ENCODE data around the gene SKIDA1. TPM values are rescaled to one million over a fixed set of nuclear protein-coding genes. Genes with fewer than 3 reads are reported as not detected.

SKIDA1 gene
- total RNA-seq (2021), result 9.4 to 12.9 TPM (median 11.8 TPM) in 3 replicates
- Bru-seq, nascent RNA, result percentile 84 among the genes with signal in this experiment
- long read RNA-seq, experiment 1, partial matches to known transcripts, result 0 of 2 reads
- long read RNA-seq, experiment 1, other reads (novel, unspliced or antisense), result 2 of 2 reads
- long read RNA-seq, experiment 2, partial matches to known transcripts, result 2 of 7 reads
- long read RNA-seq, experiment 2, other reads (novel, unspliced or antisense), result 4 of 7 reads
- long read RNA-seq, experiment 3, result 0 reads

DNA sequence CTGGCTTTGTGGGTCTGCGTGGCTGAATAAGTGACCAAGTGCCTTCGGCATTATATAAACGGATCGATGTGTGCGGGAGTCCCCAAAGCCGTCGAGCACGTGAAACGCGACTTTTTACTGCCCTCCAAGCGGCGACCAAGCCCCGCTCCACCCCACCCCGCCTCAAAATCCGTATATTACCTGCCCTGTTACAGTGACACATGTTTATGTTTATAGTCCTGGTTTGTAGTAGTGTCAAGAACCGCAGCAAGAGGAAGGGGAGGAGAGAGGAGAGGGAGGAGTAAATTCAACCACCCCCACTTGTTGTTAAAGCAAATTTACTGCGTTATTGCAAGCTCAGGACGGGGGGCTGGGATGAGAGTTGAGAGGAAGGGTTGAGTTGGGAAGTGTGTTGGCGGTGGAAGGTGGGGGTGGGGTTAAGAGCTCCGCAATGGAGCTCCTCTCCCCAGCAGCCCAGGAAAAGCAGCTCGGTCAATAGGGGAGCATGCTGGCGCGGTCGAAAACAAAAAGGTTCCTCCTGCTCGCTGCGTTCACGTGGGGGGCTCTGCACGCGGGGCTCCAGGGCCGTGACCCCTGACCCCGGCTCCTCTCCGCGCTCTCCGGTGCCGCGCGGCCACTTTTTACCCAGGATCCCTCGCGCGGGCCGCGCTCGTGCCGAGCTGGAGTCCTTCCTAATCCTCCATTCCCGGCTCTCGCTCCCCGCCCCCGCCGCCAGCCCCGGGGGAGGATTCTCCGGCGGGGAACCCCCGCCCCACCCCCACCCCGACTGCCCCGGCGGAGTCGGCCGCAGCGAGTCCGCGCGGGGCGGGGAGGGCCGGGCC lies at the start of gene SKIDA1:
Gene SKIDA1 (minus strand): TSS at position 316 of the 821 bp plus-strand sequence. CDS start 7,860 bp downstream, outside the sequence.
- no peaks in the 10 kb centered on the region for H3K9me3 Mint-ChIP-seq
- peaks cover 53% of the 10 kb centered on the region for H3K4me1 Mint-ChIP-seq
- H3K27me3 Mint-ChIP-seq (ENCODE audit: low read depth), result peaks cover 2% of the 10 kb centered on the region; the same call in 1 of the 2 replicates
- POLR2A ChIA-PET, result interaction anchor here (0.6 to 5.1 kb wide), 14 partner anchors 10 to 704 kb away, joined by 3 to 155 read pairs (median 5); no protein-coding TSS in a partner anchor
- DNase-seq (ENCODE audit: low spot score), result peak; percentile 88
- no peaks in the 10 kb centered on the region for H3K36me3 Mint-ChIP-seq
- H3K4me3 Mint-ChIP-seq, result peak within 1 kb of the TSS; percentile 86
- CTCF ChIA-PET, result interaction anchor here (1.0 to 3.2 kb wide), 7 partner anchors 9 to 247 kb away, joined by 3 to 35 read pairs (median 6); no protein-coding TSS in a partner anchor
- peak; percentile 66 for ATAC-seq
- peak within 1 kb of the TSS; percentile 99 for H3K27ac Mint-ChIP-seq
- TF ChIP-seq, protein P1, sequence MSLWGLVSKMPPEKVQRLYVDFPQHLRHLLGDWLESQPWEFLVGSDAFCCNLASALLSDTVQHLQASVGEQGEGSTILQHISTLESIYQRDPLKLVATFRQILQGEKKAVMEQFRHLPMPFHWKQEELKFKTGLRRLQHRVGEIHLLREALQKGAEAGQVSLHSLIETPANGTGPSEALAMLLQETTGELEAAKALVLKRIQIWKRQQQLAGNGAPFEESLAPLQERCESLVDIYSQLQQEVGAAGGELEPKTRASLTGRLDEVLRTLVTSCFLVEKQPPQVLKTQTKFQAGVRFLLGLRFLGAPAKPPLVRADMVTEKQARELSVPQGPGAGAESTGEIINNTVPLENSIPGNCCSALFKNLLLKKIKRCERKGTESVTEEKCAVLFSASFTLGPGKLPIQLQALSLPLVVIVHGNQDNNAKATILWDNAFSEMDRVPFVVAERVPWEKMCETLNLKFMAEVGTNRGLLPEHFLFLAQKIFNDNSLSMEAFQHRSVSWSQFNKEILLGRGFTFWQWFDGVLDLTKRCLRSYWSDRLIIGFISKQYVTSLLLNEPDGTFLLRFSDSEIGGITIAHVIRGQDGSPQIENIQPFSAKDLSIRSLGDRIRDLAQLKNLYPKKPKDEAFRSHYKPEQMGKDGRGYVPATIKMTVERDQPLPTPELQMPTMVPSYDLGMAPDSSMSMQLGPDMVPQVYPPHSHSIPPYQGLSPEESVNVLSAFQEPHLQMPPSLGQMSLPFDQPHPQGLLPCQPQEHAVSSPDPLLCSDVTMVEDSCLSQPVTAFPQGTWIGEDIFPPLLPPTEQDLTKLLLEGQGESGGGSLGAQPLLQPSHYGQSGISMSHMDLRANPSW (CRISPR knock-in tag; conservative IDR thresholded peaks at IDR 0.05; ENCODE audit: low read depth), result no peak
- no peak for TF ChIP-seq ZMAT4 (CRISPR knock-in tag; IDR thresholded peaks at IDR 0.05)
- no peak for TF ChIP-seq ZNF671 (CRISPR knock-in tag; IDR thresholded peaks at IDR 0.05)
- TF ChIP-seq TCF7 (CRISPR knock-in tag; IDR thresholded peaks at IDR 0.05; ENCODE audit: low read depth), result no peak
- TF ChIP-seq FOXP1 (CRISPR knock-in tag; IDR thresholded peaks at IDR 0.05; ENCODE audit: borderline replicate concordance), result no peak
- no peak for TF ChIP-seq ZNF281 (CRISPR knock-in tag; IDR thresholded peaks at IDR 0.05)
- TF ChIP-seq ZSCAN18 (CRISPR knock-in tag; IDR thresholded peaks at IDR 0.05), result no peak
- TF ChIP-seq NFATC4 (CRISPR knock-in tag; IDR thresholded peaks at IDR 0.05), result no peak
- no peak for TF ChIP-seq ZNF138 (CRISPR knock-in tag; conservative IDR thresholded peaks at IDR 0.05)
- TF ChIP-seq, protein P2, sequence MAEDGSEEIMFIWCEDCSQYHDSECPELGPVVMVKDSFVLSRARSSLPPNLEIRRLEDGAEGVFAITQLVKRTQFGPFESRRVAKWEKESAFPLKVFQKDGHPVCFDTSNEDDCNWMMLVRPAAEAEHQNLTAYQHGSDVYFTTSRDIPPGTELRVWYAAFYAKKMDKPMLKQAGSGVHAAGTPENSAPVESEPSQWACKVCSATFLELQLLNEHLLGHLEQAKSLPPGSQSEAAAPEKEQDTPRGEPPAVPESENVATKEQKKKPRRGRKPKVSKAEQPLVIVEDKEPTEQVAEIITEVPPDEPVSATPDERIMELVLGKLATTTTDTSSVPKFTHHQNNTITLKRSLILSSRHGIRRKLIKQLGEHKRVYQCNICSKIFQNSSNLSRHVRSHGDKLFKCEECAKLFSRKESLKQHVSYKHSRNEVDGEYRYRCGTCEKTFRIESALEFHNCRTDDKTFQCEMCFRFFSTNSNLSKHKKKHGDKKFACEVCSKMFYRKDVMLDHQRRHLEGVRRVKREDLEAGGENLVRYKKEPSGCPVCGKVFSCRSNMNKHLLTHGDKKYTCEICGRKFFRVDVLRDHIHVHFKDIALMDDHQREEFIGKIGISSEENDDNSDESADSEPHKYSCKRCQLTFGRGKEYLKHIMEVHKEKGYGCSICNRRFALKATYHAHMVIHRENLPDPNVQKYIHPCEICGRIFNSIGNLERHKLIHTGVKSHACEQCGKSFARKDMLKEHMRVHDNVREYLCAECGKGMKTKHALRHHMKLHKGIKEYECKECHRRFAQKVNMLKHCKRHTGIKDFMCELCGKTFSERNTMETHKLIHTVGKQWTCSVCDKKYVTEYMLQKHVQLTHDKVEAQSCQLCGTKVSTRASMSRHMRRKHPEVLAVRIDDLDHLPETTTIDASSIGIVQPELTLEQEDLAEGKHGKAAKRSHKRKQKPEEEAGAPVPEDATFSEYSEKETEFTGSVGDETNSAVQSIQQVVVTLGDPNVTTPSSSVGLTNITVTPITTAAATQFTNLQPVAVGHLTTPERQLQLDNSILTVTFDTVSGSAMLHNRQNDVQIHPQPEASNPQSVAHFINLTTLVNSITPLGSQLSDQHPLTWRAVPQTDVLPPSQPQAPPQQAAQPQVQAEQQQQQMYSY (CRISPR knock-in tag; IDR thresholded peaks at IDR 0.05), result 0 out of 2 replicates have a peak, but pooled peaks have one; percentile 26
- TF ChIP-seq CBFB (CRISPR knock-in tag; IDR thresholded peaks at IDR 0.05; ENCODE audit: low read depth), result no peak
- TF ChIP-seq ATF1 (CRISPR knock-in tag; IDR thresholded peaks at IDR 0.05), result no peak
- TF ChIP-seq CREB1 (CRISPR knock-in tag; IDR thresholded peaks at IDR 0.05), result no peak
- TF ChIP-seq TEAD1 (CRISPR knock-in tag; IDR thresholded peaks at IDR 0.05), result peak; percentile 34; the same call in 1 of the 2 replicates
- TF ChIP-seq, protein P3, sequence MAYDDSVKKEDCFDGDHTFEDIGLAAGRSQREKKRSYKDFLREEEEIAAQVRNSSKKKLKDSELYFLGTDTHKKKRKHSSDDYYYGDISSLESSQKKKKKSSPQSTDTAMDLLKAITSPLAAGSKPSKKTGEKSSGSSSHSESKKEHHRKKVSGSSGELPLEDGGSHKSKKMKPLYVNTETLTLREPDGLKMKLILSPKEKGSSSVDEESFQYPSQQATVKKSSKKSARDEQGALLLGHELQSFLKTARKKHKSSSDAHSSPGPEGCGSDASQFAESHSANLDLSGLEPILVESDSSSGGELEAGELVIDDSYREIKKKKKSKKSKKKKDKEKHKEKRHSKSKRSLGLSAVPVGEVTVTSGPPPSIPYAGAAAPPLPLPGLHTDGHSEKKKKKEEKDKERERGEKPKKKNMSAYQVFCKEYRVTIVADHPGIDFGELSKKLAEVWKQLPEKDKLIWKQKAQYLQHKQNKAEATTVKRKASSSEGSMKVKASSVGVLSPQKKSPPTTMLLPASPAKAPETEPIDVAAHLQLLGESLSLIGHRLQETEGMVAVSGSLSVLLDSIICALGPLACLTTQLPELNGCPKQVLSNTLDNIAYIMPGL (CRISPR knock-in tag; IDR thresholded peaks at IDR 0.05), result no peak; the same call in 1 of the 2 replicates
- TF ChIP-seq, protein P4, sequence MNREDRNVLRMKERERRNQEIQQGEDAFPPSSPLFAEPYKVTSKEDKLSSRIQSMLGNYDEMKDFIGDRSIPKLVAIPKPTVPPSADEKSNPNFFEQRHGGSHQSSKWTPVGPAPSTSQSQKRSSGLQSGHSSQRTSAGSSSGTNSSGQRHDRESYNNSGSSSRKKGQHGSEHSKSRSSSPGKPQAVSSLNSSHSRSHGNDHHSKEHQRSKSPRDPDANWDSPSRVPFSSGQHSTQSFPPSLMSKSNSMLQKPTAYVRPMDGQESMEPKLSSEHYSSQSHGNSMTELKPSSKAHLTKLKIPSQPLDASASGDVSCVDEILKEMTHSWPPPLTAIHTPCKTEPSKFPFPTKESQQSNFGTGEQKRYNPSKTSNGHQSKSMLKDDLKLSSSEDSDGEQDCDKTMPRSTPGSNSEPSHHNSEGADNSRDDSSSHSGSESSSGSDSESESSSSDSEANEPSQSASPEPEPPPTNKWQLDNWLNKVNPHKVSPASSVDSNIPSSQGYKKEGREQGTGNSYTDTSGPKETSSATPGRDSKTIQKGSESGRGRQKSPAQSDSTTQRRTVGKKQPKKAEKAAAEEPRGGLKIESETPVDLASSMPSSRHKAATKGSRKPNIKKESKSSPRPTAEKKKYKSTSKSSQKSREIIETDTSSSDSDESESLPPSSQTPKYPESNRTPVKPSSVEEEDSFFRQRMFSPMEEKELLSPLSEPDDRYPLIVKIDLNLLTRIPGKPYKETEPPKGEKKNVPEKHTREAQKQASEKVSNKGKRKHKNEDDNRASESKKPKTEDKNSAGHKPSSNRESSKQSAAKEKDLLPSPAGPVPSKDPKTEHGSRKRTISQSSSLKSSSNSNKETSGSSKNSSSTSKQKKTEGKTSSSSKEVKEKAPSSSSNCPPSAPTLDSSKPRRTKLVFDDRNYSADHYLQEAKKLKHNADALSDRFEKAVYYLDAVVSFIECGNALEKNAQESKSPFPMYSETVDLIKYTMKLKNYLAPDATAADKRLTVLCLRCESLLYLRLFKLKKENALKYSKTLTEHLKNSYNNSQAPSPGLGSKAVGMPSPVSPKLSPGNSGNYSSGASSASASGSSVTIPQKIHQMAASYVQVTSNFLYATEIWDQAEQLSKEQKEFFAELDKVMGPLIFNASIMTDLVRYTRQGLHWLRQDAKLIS (CRISPR knock-in tag; IDR thresholded peaks at IDR 0.05; ENCODE audit: borderline replicate concordance), result no peak
- TF ChIP-seq, protein P5, sequence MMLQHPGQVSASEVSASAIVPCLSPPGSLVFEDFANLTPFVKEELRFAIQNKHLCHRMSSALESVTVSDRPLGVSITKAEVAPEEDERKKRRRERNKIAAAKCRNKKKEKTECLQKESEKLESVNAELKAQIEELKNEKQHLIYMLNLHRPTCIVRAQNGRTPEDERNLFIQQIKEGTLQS (CRISPR knock-in tag; conservative IDR thresholded peaks at IDR 0.05), result no peak
